Brain microvascular endothelial cell (primary cell): Measurements from ENCODE around the gene PRTG.

Experiments
- DNase-seq: peaks from one replicate; pipeline ENCODE4 v3.0.0-alpha.2; 2020
- H3K27ac ChIP-seq: fragments of 250-450 bp; sonication (Bioruptor Pico); 2 replicates; pipeline ENCODE4 v1.5.1; 2020; ENCODE audit warnings: mild to moderate bottlenecking, moderate library complexity
- H3K27me3 ChIP-seq: fragments of 250-450 bp; sonication (Bioruptor Pico); replicated peaks from 2 replicates; pipeline ENCODE4 v1.5.1; 2020; ENCODE audit warnings: mild to moderate bottlenecking
- H3K36me3 ChIP-seq: fragments of 250-450 bp; sonication (Bioruptor Pico); replicated peaks from 2 replicates; pipeline ENCODE4 v1.5.1; 2020; ENCODE audit warnings: mild to moderate bottlenecking
- H3K4me3 ChIP-seq: 2 replicates; pipeline ENCODE4 v1.5.1; 2011; ENCODE audit warnings: low read depth, mild to moderate bottlenecking, control low read depth, low read length, moderate library complexity
- CTCF ChIP-seq: IDR thresholded peaks from 2 replicates; pipeline ENCODE4 v1.5.1; 2011; ENCODE audit warnings: low read depth, mild to moderate bottlenecking, moderate library complexity, low read length, control low read depth, inconsistent platforms; ENCODE audit errors: missing control alignments
- in situ Hi-C: cut with HindIII; loops from 2 replicates; pipeline ENCODE4 v1.10.0; 2017; ENCODE audit warnings: low sequenced_read_pairs, low pct_ligation_motif_present

Gene PRTG

DNA sequence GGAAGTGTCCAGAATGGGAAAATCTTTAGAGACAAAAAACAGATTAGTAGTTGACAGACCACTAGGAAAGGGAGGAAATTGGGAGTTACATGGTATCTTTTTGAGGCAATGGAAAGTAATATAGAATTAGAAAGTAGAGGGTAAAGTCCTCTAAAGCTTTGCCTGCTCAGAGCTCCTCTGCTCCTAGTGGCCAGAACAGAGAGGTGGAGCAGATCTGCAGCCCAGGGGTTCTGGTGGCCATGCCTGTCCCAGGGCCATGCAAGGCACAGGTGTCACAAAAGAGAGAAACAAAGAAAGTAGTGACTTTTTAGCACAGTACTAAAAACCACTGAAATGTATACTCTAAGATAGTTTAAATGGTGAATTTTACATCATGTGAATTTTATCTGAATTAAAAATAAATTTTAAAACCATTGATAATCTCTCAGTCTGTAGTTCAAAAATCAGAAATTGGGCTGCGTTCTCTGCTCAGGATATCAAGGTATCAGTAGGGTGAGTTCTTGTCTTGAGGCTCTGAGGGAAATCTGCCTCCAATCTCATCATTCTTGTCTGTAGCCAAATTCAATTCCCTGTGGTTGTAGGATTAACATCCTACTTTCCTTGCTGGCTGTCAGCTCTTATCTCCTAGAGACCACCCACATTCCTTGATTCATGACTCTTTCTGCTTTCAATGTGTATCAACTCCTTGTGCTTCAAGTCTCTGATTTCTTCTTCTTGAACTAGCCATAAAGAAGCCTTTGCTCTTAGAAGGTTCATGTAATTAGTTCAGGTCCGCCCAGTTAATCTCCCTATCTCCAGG, 178.4 kb downstream of the PRTG start:
- in situ Hi-C loops = no loop called here
- no peak for DNase-seq
- H3K27ac ChIP-seq = no peak overlapping the region
- H3K36me3 ChIP-seq = no peaks in the 10 kb centered on the region
- peak; percentile 54 for TF ChIP-seq CTCF
- H3K4me3 ChIP-seq = no peak overlapping the region
- H3K27me3 ChIP-seq = no peaks in the 10 kb centered on the region

DNA sequence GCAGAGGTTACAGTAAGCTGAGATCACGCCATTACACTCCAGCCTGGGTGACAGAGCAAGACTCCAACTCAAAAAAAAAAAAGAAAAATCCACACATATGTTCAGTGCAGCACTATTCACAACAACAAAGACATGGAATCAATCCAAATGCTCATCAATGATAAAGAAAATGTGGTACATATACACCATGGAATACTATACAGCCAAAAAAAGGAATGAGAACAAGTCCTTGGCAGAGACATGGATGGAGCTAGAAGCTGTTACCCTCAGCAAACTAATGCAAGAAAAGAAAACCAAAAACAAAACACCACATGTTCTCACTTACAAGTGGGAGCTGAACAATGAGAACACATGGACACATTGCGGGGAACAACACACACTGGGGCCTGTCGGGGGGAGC, 180.4 kb downstream of the PRTG start:
- in situ Hi-C loops = no loop called here
- no peaks in the 10 kb centered on the region for H3K36me3 ChIP-seq
- no peak overlapping the region for H3K27ac ChIP-seq
- no peaks in the 10 kb centered on the region for H3K27me3 ChIP-seq
- no peak overlapping the region for H3K4me3 ChIP-seq
- DNase-seq = no peak
- TF ChIP-seq CTCF = no peak
